Neuronal stem cell (in vitro differentiated cells): Measurements from ENCODE around the gene MYO16.

ENCODE experiments used
- DNase-seq: peaks from one replicate; pipeline ENCODE4 v3.0.0-alpha.2; 2013; ENCODE audit warnings: low spot score
- H2AFZ ChIP-seq: one replicate; pipeline ENCODE4 v1.6.1; 2013; ENCODE audit warnings: mild to moderate bottlenecking, low read length, inconsistent platforms
- H2AK5ac ChIP-seq: 2 replicates; pipeline ENCODE4 v1.6.1; 2013; ENCODE audit warnings: low read depth, mild to moderate bottlenecking, inconsistent platforms, low read length, moderate library complexity, mixed read lengths
- H2BK120ac ChIP-seq: 2 replicates; pipeline ENCODE4 v1.6.1; 2013; ENCODE audit warnings: low read depth, mild to moderate bottlenecking, inconsistent platforms, low read length, moderate library complexity, mixed read lengths
- H2BK12ac ChIP-seq: one replicate; pipeline ENCODE4 v1.6.1; 2013; ENCODE audit warnings: low read length, inconsistent platforms
- H2BK15ac ChIP-seq: 2 replicates; pipeline ENCODE4 v1.6.1; 2013; ENCODE audit warnings: mild to moderate bottlenecking, low read length, inconsistent platforms, mixed read lengths
- H2BK5ac ChIP-seq: one replicate; pipeline ENCODE4 v1.6.1; 2013; ENCODE audit warnings: inconsistent platforms, mild to moderate bottlenecking, low read length, moderate library complexity
- H3K14ac ChIP-seq: one replicate; pipeline ENCODE4 v1.6.1; 2013; ENCODE audit warnings: low read length, inconsistent platforms
- H3K18ac ChIP-seq: 2 replicates; pipeline ENCODE4 v1.6.1; 2013; ENCODE audit warnings: low read length, inconsistent platforms
- H3K23ac ChIP-seq: 2 replicates; pipeline ENCODE4 v1.6.1; 2013; ENCODE audit warnings: low read depth, mild to moderate bottlenecking, mixed read lengths, low read length, inconsistent platforms; ENCODE audit not compliant: poor library complexity
- H3K27ac ChIP-seq: replicated peaks from 3 replicates; pipeline ENCODE4 v1.5.1; 2013; ENCODE audit warnings: low read length, inconsistent platforms
- H3K27me3 ChIP-seq, 3 experiments: 2 replicates each; pipeline ENCODE4 v1.6.1; 2013; ENCODE audit warnings: low read length in 3 of 3, mild to moderate bottlenecking in 2 of 3, inconsistent platforms in 1 of 3, low read depth in 1 of 3, mixed read lengths in 1 of 3, moderate library complexity in 1 of 3; ENCODE audit not compliant: control insufficient read depth in 3 of 3, insufficient read depth in 3 of 3
- H3K36me3 ChIP-seq, 2 donors: replicated peaks in 1 of 2; 2 replicates each; pipeline ENCODE4 v1.6.1; 2013; ENCODE audit warnings: low read length in 2 of 2; ENCODE audit not compliant: control insufficient read depth in 2 of 2, insufficient read depth in 2 of 2
- H3K4ac ChIP-seq: 2 replicates; pipeline ENCODE4 v1.6.1; 2013; ENCODE audit warnings: inconsistent platforms, mild to moderate bottlenecking, low read length, moderate library complexity
- H3K4me1 ChIP-seq, 2 donors: 1 replicate in 1 of 2; 2 replicates in 1 of 2; pipeline ENCODE4 v1.6.1; 2013; ENCODE audit warnings: low read length in 2 of 2, low read depth in 1 of 2; ENCODE audit not compliant: control insufficient read depth in 2 of 2, insufficient read depth in 1 of 2
- H3K4me2 ChIP-seq: one replicate; pipeline ENCODE4 v1.6.1; 2013; ENCODE audit warnings: mild to moderate bottlenecking, low read length, inconsistent platforms; ENCODE audit not compliant: insufficient read depth, poor library complexity, severe bottlenecking
- H3K4me3 ChIP-seq, 2 donors: 2 replicates each; pipeline ENCODE4 v1.5.1; 2013; ENCODE audit warnings: low read length in 2 of 2, mild to moderate bottlenecking in 2 of 2, inconsistent platforms in 1 of 2, moderate library complexity in 1 of 2
- H3K79me1 ChIP-seq: one replicate; pipeline ENCODE4 v1.6.1; 2013; ENCODE audit warnings: low read depth, mild to moderate bottlenecking, inconsistent platforms, low read length, moderate library complexity
- H3K9ac ChIP-seq: one replicate; pipeline ENCODE4 v1.6.1; 2013; ENCODE audit warnings: mild to moderate bottlenecking, low read depth, low read length, inconsistent platforms; ENCODE audit not compliant: poor library complexity
- H3K9me3 ChIP-seq, 2 donors: replicated peaks in 1 of 2; 2 replicates each; pipeline versions ENCODE3 to v1.6.1; 2013; ENCODE audit warnings: low read length in 2 of 2, mild to moderate bottlenecking in 2 of 2, inconsistent platforms in 1 of 2, low read depth in 1 of 2, mixed read lengths in 1 of 2, moderate library complexity in 1 of 2; ENCODE audit not compliant: control insufficient read depth in 2 of 2, insufficient read depth in 1 of 2
- H4K8ac ChIP-seq: one replicate; pipeline ENCODE4 v1.6.1; 2013; ENCODE audit warnings: low read depth, mild to moderate bottlenecking, inconsistent platforms, low read length, moderate library complexity
- H4K91ac ChIP-seq: one replicate; pipeline ENCODE4 v1.6.1; 2013; ENCODE audit warnings: low read length, low read depth, mild to moderate bottlenecking, inconsistent platforms; ENCODE audit not compliant: poor library complexity
- WGBS, 2 donors: extraction: QIAGEN DNeasy Blood & Tissue Kit; methylation state at CpG; one replicate each; pipeline ENCODE4 v1.1.7; 2013; ENCODE audit warnings: missing lambda C conversion rate in 2 of 2, mixed read lengths in 1 of 2; ENCODE audit not compliant: insufficient read length in 2 of 2, insufficient replicate concordance in 1 of 2; ENCODE audit errors: extremely low coverage in 2 of 2; 5-methylcytosine and 5-hydroxymethylcytosine counted together

The MYO16 gene

GRCh38 chr13:109101550-109102144 is 472.2 kb downstream of the MYO16 start:
- H2BK15ac ChIP-seq, result no peak overlapping the region
- no peak overlapping the region for H4K8ac ChIP-seq
- no peak overlapping the region for H3K18ac ChIP-seq
- DNase-seq, result no peak
- no CpG with 5 or more reads among the region's 3 CpGs for WGBS, 2 donors
- no peak overlapping the region for H3K14ac ChIP-seq
- no peak overlapping the region for H3K9ac ChIP-seq
- H3K27me3 ChIP-seq, result no peaks in the 10 kb centered on the region
- no peaks in the 10 kb centered on the region for H3K36me3 ChIP-seq
- no peak overlapping the region for H4K91ac ChIP-seq
- no peak overlapping the region for H2BK5ac ChIP-seq
- H2BK120ac ChIP-seq, result no peak overlapping the region
- peaks cover 0 to 2% of the 10 kb centered on the region in 2 donors for H3K4me1 ChIP-seq
- no peak overlapping the region for H2AFZ ChIP-seq
- H2BK12ac ChIP-seq, result no peak overlapping the region
- H3K4me3 ChIP-seq, result no peak overlapping the region
- H3K9me3 ChIP-seq, result no peaks in the 10 kb centered on the region
- no peak overlapping the region for H3K23ac ChIP-seq
- no peak overlapping the region for H3K4me2 ChIP-seq
- no peak overlapping the region for H2AK5ac ChIP-seq
- no peaks in the 10 kb centered on the region for H3K79me1 ChIP-seq
- no peak overlapping the region for H3K4ac ChIP-seq
- H3K27ac ChIP-seq, result no peak overlapping the region

- H3K4me3 ChIP-seq, result no peak overlapping the region
- H3K27me3 ChIP-seq, result no peaks in the 10 kb centered on the region
- DNase-seq, result no peak
- H2AFZ ChIP-seq, result no peak overlapping the region
- no peaks in the 10 kb centered on the region for H3K36me3 ChIP-seq
- no peak overlapping the region for H2BK120ac ChIP-seq
- no peaks in the 10 kb centered on the region for H3K79me1 ChIP-seq
- no peaks in the 10 kb centered on the region for H3K9me3 ChIP-seq
- H3K4me2 ChIP-seq, result no peak overlapping the region
- no peak overlapping the region for H3K4ac ChIP-seq
- H3K18ac ChIP-seq, result no peak overlapping the region
- H3K4me1 ChIP-seq, result peaks cover 0 to 2% of the 10 kb centered on the region in 2 donors
- no peak overlapping the region for H3K14ac ChIP-seq
- WGBS, 2 donors, result no CpG with 5 or more reads among the region's 4 CpGs
- H2AK5ac ChIP-seq, result no peak overlapping the region
- no peak overlapping the region for H3K9ac ChIP-seq
- H2BK12ac ChIP-seq, result no peak overlapping the region
- no peak overlapping the region for H4K91ac ChIP-seq
- no peak overlapping the region for H4K8ac ChIP-seq
- no peak overlapping the region for H2BK5ac ChIP-seq
- no peak overlapping the region for H2BK15ac ChIP-seq
- H3K27ac ChIP-seq, result no peak overlapping the region
- no peak overlapping the region for H3K23ac ChIP-seq
Measured at GRCh38 chr13:109105899-109106298, 476.5 kb downstream of the MYO16 start.

- H3K23ac ChIP-seq, result no peak overlapping the region
- no peak overlapping the region for H3K27ac ChIP-seq
- no peak overlapping the region for H3K4me3 ChIP-seq
- H2AFZ ChIP-seq, result no peak overlapping the region
- no peak overlapping the region for H2BK15ac ChIP-seq
- H2BK120ac ChIP-seq, result no peak overlapping the region
- H3K9me3 ChIP-seq, result no peaks in the 10 kb centered on the region
- DNase-seq, result no peak
- no peaks in the 10 kb centered on the region for H3K27me3 ChIP-seq
- no peak overlapping the region for H3K18ac ChIP-seq
- H3K79me1 ChIP-seq, result no peaks in the 10 kb centered on the region
- H2BK12ac ChIP-seq, result no peak overlapping the region
- H3K36me3 ChIP-seq, result no peaks in the 10 kb centered on the region
- no peak overlapping the region for H3K4ac ChIP-seq
- H4K8ac ChIP-seq, result no peak overlapping the region
- no peaks in the 10 kb centered on the region for H3K4me1 ChIP-seq
- no peak overlapping the region for H4K91ac ChIP-seq
- WGBS, 2 donors, result no CpG with 5 or more reads among the region's 1 CpG
- H3K9ac ChIP-seq, result no peak overlapping the region
- no peak overlapping the region for H2AK5ac ChIP-seq
- no peak overlapping the region for H2BK5ac ChIP-seq
- H3K4me2 ChIP-seq, result no peak overlapping the region
- H3K14ac ChIP-seq, result no peak overlapping the region
Measured at GRCh38 chr13:109110159-109110558, 480.7 kb downstream of the MYO16 start.

GRCh38 chr13:109111141-109111540 is 481.7 kb downstream of the MYO16 start:
- Histone ChIP-seq H3K27ac (no peak overlapping the region), H4K91ac (no peak overlapping the region), H2BK120ac (no peak overlapping the region), H3K23ac (no peak overlapping the region), H3K36me3 (no peaks in the 10 kb centered on the region), H2AFZ (no peak overlapping the region), H3K4ac (no peak overlapping the region), H3K79me1 (no peaks in the 10 kb centered on the region), H3K14ac (no peak overlapping the region), H3K18ac (no peak overlapping the region), H3K4me2 (no peak overlapping the region), H3K27me3 (no peaks in the 10 kb centered on the region), H3K4me3 (no peak overlapping the region), H2BK5ac (no peak overlapping the region), H3K9ac (no peak overlapping the region), H2BK12ac (no peak overlapping the region), H3K4me1 (no peaks in the 10 kb centered on the region), H3K9me3 (no peaks in the 10 kb centered on the region), H2AK5ac (no peak overlapping the region), H4K8ac (no peak overlapping the region), H2BK15ac (no peak overlapping the region)
- WGBS, 2 donors, result no CpG with 5 or more reads among the region's 1 CpG
- DNase-seq, result no peak
